PC-3 (cell line): Measurements from ENCODE around the gene TMEM119. TPM values are rescaled to one million over a fixed set of nuclear protein-coding genes. Genes with fewer than 3 reads are reported as not detected.

ENCODE experiments used
- ATAC-seq: fragments of 200-7000 bp; cut with Tn5 transposase; 2 replicates; pipeline ENCODE4 v1.9.1; 2020; ENCODE audit warnings: mild to moderate bottlenecking, moderate library complexity
- Bru-seq: library from RNA; stranded (reverse); fragments of 400-500 nt; gene quantifications from one replicate; lab custom pipeline; 2021; lab: Mats Ljungman, UMichigan
- BruChase-seq, 2 experiments: library from RNA; stranded (reverse); fragments of 400-500 nt; gene quantifications; one replicate each; lab custom pipeline; 2021; lab: Mats Ljungman, UMichigan
- BruUV-seq: library from RNA; stranded (reverse); fragments of 400-500 nt; replicated peaks from 2 replicates; lab custom pipeline; 2021; lab: Mats Ljungman, UMichigan
- CTCF ChIA-PET: fragments of 300-600 bp; sonication (Branson Sonifier 250); formaldehyde crosslinking; loops from one replicate; lab custom pipeline; 2022; ENCODE audit warnings: antibody characterized with exemption; lab: Charles Lee
- POLR2A ChIA-PET: fragments of 300-600 bp; sonication (Branson Sonifier 250); formaldehyde crosslinking; loops from one replicate; lab custom pipeline; 2022; ENCODE audit warnings: antibody characterized with exemption; ENCODE audit not compliant: unreplicated experiment; lab: Charles Lee
- DNase-seq: peaks from one replicate; pipeline ENCODE4 v3.0.0-alpha.2; 2015
- H2AFZ ChIP-seq: fragments of 300-600 bp; sonication (generic); 2 replicates; pipeline ENCODE4 v1.6.0; 2016; ENCODE audit warnings: antibody characterized with exemption, low read length
- H3F3A ChIP-seq: fragments of 300-600 bp; sonication (generic); one replicate; pipeline ENCODE4 v1.6.0; 2017; ENCODE audit warnings: antibody characterized with exemption, low read length, control low read depth, mild to moderate bottlenecking; ENCODE audit not compliant: unreplicated experiment
- H3K27ac ChIP-seq: fragments of 300-600 bp; sonication (generic); 2 replicates; pipeline ENCODE4 v1.5.1; 2016; ENCODE audit warnings: mild to moderate bottlenecking, low read length
- H3K27me3 ChIP-seq: fragments of 300-600 bp; sonication (generic); 2 replicates; pipeline ENCODE4 v1.6.1; 2016; ENCODE audit warnings: low read length, mixed read lengths
- H3K36me3 ChIP-seq: fragments of 300-600 bp; sonication (generic); 2 replicates; pipeline ENCODE4 v1.6.1; 2016; ENCODE audit warnings: low read depth, mixed run types, low read length, mixed read lengths
- H3K4me1 ChIP-seq: fragments of 300-600 bp; sonication (generic); 2 replicates; pipeline ENCODE4 v1.5.1; 2016; ENCODE audit warnings: low read length; ENCODE audit not compliant: insufficient read depth
- H3K4me2 ChIP-seq: fragments of 300-600 bp; sonication (generic); 2 replicates; pipeline ENCODE4 v1.6.0; 2016; ENCODE audit warnings: low read length
- H3K4me3 ChIP-seq: fragments of 300-600 bp; sonication (generic); 2 replicates; pipeline ENCODE4 v1.5.1; 2016; ENCODE audit warnings: mild to moderate bottlenecking, low read length, mixed read lengths
- H3K79me2 ChIP-seq: fragments of 300-600 bp; sonication (generic); 2 replicates; pipeline ENCODE4 v1.6.1; 2017; ENCODE audit warnings: low read length, mixed read lengths
- H3K9ac ChIP-seq: fragments of 300-600 bp; sonication (generic); 2 replicates; pipeline ENCODE4 v1.6.0; 2016; ENCODE audit warnings: mild to moderate bottlenecking, low read length
- H3K9me2 ChIP-seq: fragments of 300-600 bp; sonication (generic); replicated peaks from 2 replicates; pipeline ENCODE4 v1.6.1; 2016; ENCODE audit warnings: mixed run types, low read length, mixed read lengths
- H3K9me3 ChIP-seq: fragments of 300-600 bp; sonication (generic); 2 replicates; pipeline ENCODE4 v1.6.1; 2016; ENCODE audit warnings: low read length, mixed read lengths
- H4K20me1 ChIP-seq: fragments of 300-600 bp; sonication (generic); 2 replicates; pipeline ENCODE4 v1.6.1; 2016; ENCODE audit warnings: low read length, mixed read lengths
- EZH2 ChIP-seq: fragments of 300-600 bp; sonication (generic); IDR thresholded peaks from one replicate; pipeline ENCODE4 v1.6.1; 2017; ENCODE audit warnings: antibody characterized with exemption, mild to moderate bottlenecking, low read length; ENCODE audit not compliant: unreplicated experiment
- EZH2phosphoT487 ChIP-seq: fragments of 300-600 bp; sonication (generic); IDR thresholded peaks from 2 replicates; pipeline ENCODE4 v1.6.1; 2018; ENCODE audit warnings: mild to moderate bottlenecking, antibody characterized with exemption, low read length, borderline replicate concordance
- intact Hi-C: fragments of 100-400 bp; cut with micrococcal nuclease; formaldehyde crosslinking; loops from 2 replicates; pipeline ENCODE4 v1.9.0; 2023
- long read RNA-seq: library from polyadenylated mRNA; unstranded; transcript quantifications from one replicate; pipeline ENCODE4 v2.0.0, GENCODE V29; 2021; ENCODE audit not compliant: unreplicated experiment
- total RNA-seq: library from RNA; depleted of rRNA; stranded (reverse); fragments of >200 nt; gene quantifications from 2 replicates; pipeline ENCODE4 v1.2.3, GENCODE V29; 2014; rRNA removed
- TF ChIP-seq, protein P1 (sequence below): fragments of 300-600 bp; sonication (generic); conservative IDR thresholded peaks from 2 replicates; pipeline ENCODE4 v1.5.1; 2017; ENCODE audit warnings: antibody characterized with exemption, low read depth, mild to moderate bottlenecking, low read length

Gene TMEM119, protein sequence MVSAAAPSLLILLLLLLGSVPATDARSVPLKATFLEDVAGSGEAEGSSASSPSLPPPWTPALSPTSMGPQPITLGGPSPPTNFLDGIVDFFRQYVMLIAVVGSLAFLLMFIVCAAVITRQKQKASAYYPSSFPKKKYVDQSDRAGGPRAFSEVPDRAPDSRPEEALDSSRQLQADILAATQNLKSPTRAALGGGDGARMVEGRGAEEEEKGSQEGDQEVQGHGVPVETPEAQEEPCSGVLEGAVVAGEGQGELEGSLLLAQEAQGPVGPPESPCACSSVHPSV
- total RNA-seq (not detected in 2 replicates), Bru-seq, nascent RNA (not detected), BruChase-seq, experiment 1, labeled RNA remaining after a 6-hour chase (percentile 29 among the genes with signal in this experiment), BruChase-seq, experiment 2, labeled RNA remaining after a 2-hour chase (percentile 23 among the genes with signal in this experiment)
- long read RNA-seq, result 0 reads

- no peak for TF ChIP-seq EZH2phosphoT487
- TF ChIP-seq, protein P1, sequence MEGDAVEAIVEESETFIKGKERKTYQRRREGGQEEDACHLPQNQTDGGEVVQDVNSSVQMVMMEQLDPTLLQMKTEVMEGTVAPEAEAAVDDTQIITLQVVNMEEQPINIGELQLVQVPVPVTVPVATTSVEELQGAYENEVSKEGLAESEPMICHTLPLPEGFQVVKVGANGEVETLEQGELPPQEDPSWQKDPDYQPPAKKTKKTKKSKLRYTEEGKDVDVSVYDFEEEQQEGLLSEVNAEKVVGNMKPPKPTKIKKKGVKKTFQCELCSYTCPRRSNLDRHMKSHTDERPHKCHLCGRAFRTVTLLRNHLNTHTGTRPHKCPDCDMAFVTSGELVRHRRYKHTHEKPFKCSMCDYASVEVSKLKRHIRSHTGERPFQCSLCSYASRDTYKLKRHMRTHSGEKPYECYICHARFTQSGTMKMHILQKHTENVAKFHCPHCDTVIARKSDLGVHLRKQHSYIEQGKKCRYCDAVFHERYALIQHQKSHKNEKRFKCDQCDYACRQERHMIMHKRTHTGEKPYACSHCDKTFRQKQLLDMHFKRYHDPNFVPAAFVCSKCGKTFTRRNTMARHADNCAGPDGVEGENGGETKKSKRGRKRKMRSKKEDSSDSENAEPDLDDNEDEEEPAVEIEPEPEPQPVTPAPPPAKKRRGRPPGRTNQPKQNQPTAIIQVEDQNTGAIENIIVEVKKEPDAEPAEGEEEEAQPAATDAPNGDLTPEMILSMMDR, result no peak
- H2AFZ ChIP-seq, result no peak within 1 kb of the TSS
- no peaks in the 10 kb centered on the region for H3K4me1 ChIP-seq
- H3K4me3 ChIP-seq, result no peak within 1 kb of the TSS
- no peak within 1 kb of the TSS for H3K4me2 ChIP-seq
- H3K79me2 ChIP-seq, result no peaks in the 10 kb centered on the region
- no peaks in the 10 kb centered on the region for H3K9me3 ChIP-seq
- POLR2A ChIA-PET, result no interaction called here
- no peaks in the 10 kb centered on the region for H3K9me2 ChIP-seq
- ATAC-seq (no peak; the same call in 1 of the 2 replicates), DNase-seq (no peak)
- H3F3A ChIP-seq, result no peaks in the 10 kb centered on the region
- CTCF ChIA-PET, result no interaction called here
- H3K27ac ChIP-seq, result no peak within 1 kb of the TSS
- intact Hi-C loops, result no loop called here
- no peaks in the 10 kb centered on the region for H3K36me3 ChIP-seq
- no peaks in the 10 kb centered on the region for H4K20me1 ChIP-seq
- no TSS peak for BruUV-seq
- no peaks in the 10 kb centered on the region for H3K27me3 ChIP-seq
- no peak within 1 kb of the TSS for H3K9ac ChIP-seq
Observed at GRCh38 chr12:108597559-108598471, at the start of gene TMEM119. Gene TMEM119, minus strand, starts transcription at chr12:108598084. Its CDS starts 5,701 bp downstream, at chr12:108592383.

GRCh38 chr12:108646600-108647579, 49.0 kb upstream of the TMEM119 start:
- TF ChIP-seq, protein P1, result peak; percentile 47; the same call in 1 of the 2 replicates
- TF ChIP-seq EZH2phosphoT487 (no peak), EZH2 (no peak)
- no peaks in the 10 kb centered on the region for H3F3A ChIP-seq
- no peaks in the 10 kb centered on the region for H3K9me2 ChIP-seq
- H3K27me3 ChIP-seq, result no peaks in the 10 kb centered on the region
- no peaks in the 10 kb centered on the region for H4K20me1 ChIP-seq
- H3K4me3 ChIP-seq, result no peak overlapping the region
- CTCF ChIA-PET, result interaction anchor here (0.6 kb wide), 1 partner anchor 17 kb away, joined by 3 read pairs; no protein-coding TSS in a partner anchor
- H3K36me3 ChIP-seq, result peaks cover 64% of the 10 kb centered on the region
- ATAC-seq, result no peak
- H3K27ac ChIP-seq, result no peak overlapping the region
- no peak overlapping the region for H3K4me2 ChIP-seq
- no TSS peak for BruUV-seq
- H3K9ac ChIP-seq, result no peak overlapping the region
- no peaks in the 10 kb centered on the region for H3K9me3 ChIP-seq
- no peak for DNase-seq
- intact Hi-C loops, result no loop called here
- POLR2A ChIA-PET, result no interaction called here
- H3K79me2 ChIP-seq, result no peaks in the 10 kb centered on the region
- no peak overlapping the region for H2AFZ ChIP-seq
- H3K4me1 ChIP-seq, result peaks cover 23% of the 10 kb centered on the region
